Vagina (tissue), 2 donors: ENCODE results near the gene SERPINI1.

Experiments
- CTCF ChIP-seq, 3 experiments: fragments of 450-650 bp in 2 of 3; fragments of 200-600 bp in 1 of 3; sonication (generic) in 1 of 3; IDR thresholded peaks; one replicate each; pipeline ENCODE4 v1.5.1; 2017 to 2019; ENCODE audit warnings: antibody characterized with exemption in 3 of 3, mild to moderate bottlenecking in 2 of 3, moderate library complexity in 2 of 3
- POLR2A ChIP-seq, 2 donors: fragments of 450-650 bp; IDR thresholded peaks; one replicate each; pipeline ENCODE4 v1.6.1; 2017; ENCODE audit warnings: antibody characterized with exemption in 2 of 2, mild to moderate bottlenecking in 2 of 2, moderate library complexity in 2 of 2
- POLR2AphosphoS5 ChIP-seq, 2 donors: sonication (generic); formaldehyde crosslinking; IDR thresholded peaks; one replicate each; pipeline ENCODE4 v1.9.0; 2017; ENCODE audit warnings: antibody characterized with exemption in 2 of 2, mild to moderate bottlenecking in 2 of 2, low read depth in 1 of 2; ENCODE audit not compliant: insufficient read depth in 1 of 2

GRCh38 chr3:167830007-167830406 lies 94.5 kb downstream of the SERPINI1 start:
- TF ChIP-seq CTCF (IDR thresholded peaks at IDR 0.05): no peak
- TF ChIP-seq POLR2AphosphoS5 (IDR thresholded peaks at IDR 0.05; ENCODE audit: insufficient read depth in 1 of 2, low read depth in 1 of 2): no peak
- no peak for TF ChIP-seq POLR2A (IDR thresholded peaks at IDR 0.05)
